Activated B cell treated with CpG ODN at 0.5 μM for 24 hours (primary cell): ENCODE data around the gene PLXDC1. TPM values are rescaled to one million over a fixed set of nuclear protein-coding genes. Genes with fewer than 3 reads are reported as not detected.
A peak's percentile ranks its signal among the peaks of the same experiment; 100 is the strongest.

Source experiments
- ATAC-seq: fragments of 200-7000 bp; cut with Tn5 transposase; one replicate; pipeline ENCODE4 v1.10.0; 2021; ENCODE audit warnings: low read depth, mild to moderate bottlenecking, moderate library complexity
- CTCF ChIA-PET: fragments of 350-600 bp; sonication (Branson Sonifier 250); formaldehyde crosslinking; loops from one replicate; lab custom pipeline; 2021; ENCODE audit warnings: antibody characterized with exemption; lab: Charles Lee
- POLR2A ChIA-PET: fragments of 350-600 bp; sonication (Branson Sonifier 250); formaldehyde crosslinking; loops from one replicate; lab custom pipeline; 2021; ENCODE audit warnings: antibody characterized with exemption; lab: Charles Lee
- DNase-seq: peaks from one replicate; pipeline ENCODE4 v3.0.0; 2022
- H3K27ac Mint-ChIP-seq: one replicate; pipeline ENCODE4 v1.8.0; 2020; ENCODE audit warnings: mixed read lengths
- H3K27me3 Mint-ChIP-seq: one replicate; pipeline ENCODE4 v1.8.0; 2021; ENCODE audit warnings: mixed read lengths
- H3K36me3 Mint-ChIP-seq: one replicate; pipeline ENCODE4 v1.8.0; 2021; ENCODE audit warnings: low read depth, mixed read lengths
- H3K4me1 Mint-ChIP-seq: one replicate; pipeline ENCODE4 v1.8.0; 2021; ENCODE audit warnings: mixed read lengths
- H3K4me3 Mint-ChIP-seq: one replicate; pipeline ENCODE4 v1.8.0; 2020; ENCODE audit warnings: mild to moderate bottlenecking, mixed read lengths
- H3K9me3 Mint-ChIP-seq: one replicate; pipeline ENCODE4 v1.8.0; 2020; ENCODE audit warnings: mixed read lengths
- CTCF ChIP-seq: fragments of 200-600 bp; IDR thresholded peaks from one replicate; pipeline ENCODE4 v1.8.0; 2022; ENCODE audit warnings: antibody characterized with exemption, mild to moderate bottlenecking
- intact Hi-C: fragments of 100-400 bp; cut with micrococcal nuclease; formaldehyde crosslinking; loops from one replicate; pipeline ENCODE4 v1.15.1; 2024
- total RNA-seq: library from RNA; stranded (reverse); gene quantifications from 2 replicates; pipeline ENCODE4 v1.2.3, GENCODE V29; 2022

PLXDC1 gene
- total RNA-seq, 1 donor from 2014 or later = not detected

DNA sequence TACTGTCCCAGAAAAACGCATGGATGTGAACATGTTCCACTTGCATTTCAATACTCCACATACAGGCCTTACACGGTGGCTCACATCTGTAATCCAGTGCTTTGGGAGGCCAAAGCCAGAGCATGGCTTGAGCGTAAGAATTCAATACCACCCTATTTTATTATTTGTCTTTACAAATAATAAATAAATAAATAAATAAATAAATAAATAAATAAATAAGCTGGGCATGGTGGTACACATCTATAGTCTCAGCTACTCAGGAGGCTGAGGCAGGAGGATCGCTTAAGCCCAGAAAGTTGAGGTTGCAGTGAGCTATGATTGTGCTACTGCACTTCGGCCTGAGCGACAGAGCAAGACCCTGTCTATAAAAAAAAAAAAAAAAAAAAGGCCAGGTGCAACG, 53.9 kb downstream of the PLXDC1 start:
- DNase-seq (no peak), ATAC-seq (no peak)
- no peaks in the 10 kb centered on the region for H3K9me3 Mint-ChIP-seq
- H3K36me3 Mint-ChIP-seq = no peaks in the 10 kb centered on the region
- H3K4me3 Mint-ChIP-seq = no peak overlapping the region
- ChIA-PET CTCF (no interaction called here), POLR2A (interaction anchor here (0.7 kb wide), 1 partner anchor 55 kb away, joined by 4 read pairs; no protein-coding TSS in a partner anchor)
- H3K4me1 Mint-ChIP-seq = peaks cover 51% of the 10 kb centered on the region
- no peak overlapping the region for H3K27ac Mint-ChIP-seq
- intact Hi-C loops = no loop called here
- no peak for TF ChIP-seq CTCF
- H3K27me3 Mint-ChIP-seq = peaks cover 17% of the 10 kb centered on the region

DNA sequence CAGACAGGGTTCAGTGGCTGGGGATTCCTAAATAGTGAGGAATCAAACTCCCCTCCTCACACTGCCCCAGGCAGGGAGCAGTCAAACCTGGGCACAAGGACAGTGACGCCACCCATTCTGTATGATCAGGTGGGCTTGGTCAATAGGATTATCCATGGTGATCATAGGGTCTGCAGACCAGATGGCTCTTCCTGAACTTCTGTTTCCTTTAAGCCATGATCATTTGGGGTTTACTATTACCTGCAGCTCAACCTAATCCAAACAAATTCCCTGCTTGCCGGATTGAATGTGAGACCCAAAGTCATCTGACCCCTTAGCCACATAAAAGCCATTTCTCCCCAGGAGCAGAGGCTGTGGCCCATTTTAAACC, 54.3 kb downstream of the PLXDC1 start:
- DNase-seq (no peak), ATAC-seq (no peak)
- CTCF ChIA-PET = no interaction called here
- H3K4me1 Mint-ChIP-seq = peaks cover 55% of the 10 kb centered on the region
- H3K27me3 Mint-ChIP-seq = peaks cover 17% of the 10 kb centered on the region
- no peak for TF ChIP-seq CTCF
- H3K36me3 Mint-ChIP-seq = no peaks in the 10 kb centered on the region
- no peaks in the 10 kb centered on the region for H3K9me3 Mint-ChIP-seq
- POLR2A ChIA-PET = interaction anchor here (0.7 kb wide), 1 partner anchor 55 kb away, joined by 4 read pairs; no protein-coding TSS in a partner anchor
- no peak overlapping the region for H3K4me3 Mint-ChIP-seq
- intact Hi-C loops = no loop called here
- no peak overlapping the region for H3K27ac Mint-ChIP-seq

- CTCF ChIA-PET = no interaction called here
- POLR2A ChIA-PET = interaction anchor here (0.6 kb wide), 1 partner anchor 389 kb away, joined by 3 read pairs; no protein-coding TSS in a partner anchor
- Mint-ChIP-seq H3K4me1 (peaks cover 56% of the 10 kb centered on the region), H3K27me3 (peaks cover 15% of the 10 kb centered on the region), H3K4me3 (no peak overlapping the region), H3K27ac (no peak overlapping the region), H3K36me3 (no peaks in the 10 kb centered on the region), H3K9me3 (no peaks in the 10 kb centered on the region)
- TF ChIP-seq CTCF = no peak
- ATAC-seq (peak; percentile 49), DNase-seq (no peak)
- intact Hi-C loops = no loop called here
Observed at GRCh38 chr17:39096508-39097149, 54.8 kb downstream of the PLXDC1 start.

DNA sequence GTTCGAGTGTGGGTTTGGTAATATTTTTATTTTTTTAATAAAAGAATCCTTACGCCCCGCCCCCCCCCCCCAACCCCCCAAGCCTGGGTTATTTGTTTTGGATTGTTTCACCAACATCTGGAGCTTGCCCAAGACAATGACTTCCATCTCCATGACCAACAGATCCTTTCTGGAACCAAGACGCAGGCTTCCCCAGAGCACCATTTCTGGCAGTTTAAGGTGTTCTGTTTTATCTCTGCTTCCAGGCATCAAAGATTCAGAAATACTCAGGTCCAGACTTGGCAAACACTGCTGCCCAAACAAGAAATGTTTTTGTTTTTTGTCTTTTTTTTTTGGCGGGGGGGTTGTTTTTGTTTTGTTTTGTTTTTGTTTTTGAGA, 56.1 kb downstream of the PLXDC1 start:
- intact Hi-C loops = no loop called here
- H3K27me3 Mint-ChIP-seq = peaks cover 15% of the 10 kb centered on the region

More for the DNA sequence above, 56.1 kb downstream of the PLXDC1 start:
- no peak for TF ChIP-seq CTCF
- Mint-ChIP-seq H3K9me3 (no peaks in the 10 kb centered on the region), H3K4me1 (peaks cover 62% of the 10 kb centered on the region), H3K36me3 (no peaks in the 10 kb centered on the region), H3K4me3 (no peak overlapping the region), H3K27ac (no peak overlapping the region)
- CTCF ChIA-PET = no interaction called here
- POLR2A ChIA-PET = interaction anchor here (1.2 kb wide), 1 partner anchor 14 kb away, joined by 3 read pairs; no protein-coding TSS in a partner anchor
- no peak for DNase-seq
- ATAC-seq = no peak
